Measurements from ENCODE around the gene UIMC1.

- TF ChIP-seq POLR2A (IDR thresholded peaks at IDR 0.05) = no peak
- TF ChIP-seq CTCF (IDR thresholded peaks at IDR 0.05) = no peak
These were observed 76.9 kb downstream of the UIMC1 start for GRCh38 chr5:176929654-176930053.
